ENCODE data around the gene RANBP10.
A peak's percentile ranks its signal among the peaks of the same experiment; 100 is the strongest.

RANBP10 gene

DNA sequence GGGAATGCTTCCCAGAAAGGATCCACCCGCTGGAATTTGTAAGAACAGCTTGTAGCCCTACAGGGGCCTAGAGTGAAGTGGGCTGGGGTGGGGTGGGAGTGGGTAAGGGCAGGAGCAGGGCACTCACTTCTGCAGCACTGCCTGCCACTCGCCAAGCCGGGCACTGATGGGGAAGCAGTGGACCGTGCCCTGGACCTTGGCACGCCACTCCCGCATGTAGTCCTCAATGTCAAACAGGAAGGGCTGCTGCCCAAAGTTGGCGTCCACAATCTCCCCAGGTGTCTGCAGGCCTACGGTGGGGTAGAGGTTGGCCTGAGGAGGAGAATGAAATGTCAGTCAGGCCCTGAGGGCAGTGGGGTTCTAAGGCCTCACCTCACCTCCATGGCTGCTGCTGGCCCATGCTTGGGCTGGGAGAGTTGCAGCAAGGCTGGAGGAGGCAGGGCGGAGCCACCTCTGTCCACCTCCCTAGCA lies 71.6 kb downstream of the RANBP10 start:
- DNase-seq = no peak

DNA sequence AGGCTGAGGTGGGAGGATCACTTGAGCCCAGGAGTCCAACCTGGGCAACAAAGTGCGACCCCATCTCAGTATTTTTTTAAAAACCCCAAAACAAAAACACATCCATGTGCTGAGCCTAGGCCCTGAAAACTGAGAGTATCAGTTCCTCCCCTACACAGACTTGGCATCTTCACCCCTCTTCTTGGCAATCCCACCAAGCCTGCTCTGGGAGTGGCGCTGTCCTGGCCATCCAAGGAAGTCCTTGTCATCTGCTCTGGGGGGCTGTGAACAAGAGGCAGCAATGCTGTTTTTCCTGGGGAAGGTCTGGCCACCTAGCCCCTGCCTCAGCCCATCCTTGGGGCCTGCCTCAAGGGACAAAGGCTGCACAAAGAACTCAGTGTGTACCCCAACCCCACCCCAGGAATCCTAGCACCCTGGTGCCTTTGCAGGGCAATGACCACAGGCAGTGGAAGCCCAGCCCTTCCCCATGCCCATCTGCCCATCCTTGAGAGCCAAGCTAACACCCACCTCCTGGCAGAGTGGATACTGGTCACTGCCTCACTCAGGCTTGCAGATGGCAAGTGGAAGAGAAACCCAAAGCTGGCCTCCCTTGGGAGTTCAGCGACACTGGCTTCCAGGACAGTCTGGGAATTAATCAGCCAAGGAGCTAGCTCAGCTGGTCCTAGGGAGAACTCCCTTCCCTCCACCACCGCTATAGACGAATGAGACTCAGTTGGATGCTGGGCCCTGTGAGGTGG lies 72.5 kb downstream of the RANBP10 start:
- no peak for DNase-seq

- no peak for DNase-seq
Observed at GRCh38 chr16:67731753-67732095, 74.6 kb downstream of the RANBP10 start.

DNA sequence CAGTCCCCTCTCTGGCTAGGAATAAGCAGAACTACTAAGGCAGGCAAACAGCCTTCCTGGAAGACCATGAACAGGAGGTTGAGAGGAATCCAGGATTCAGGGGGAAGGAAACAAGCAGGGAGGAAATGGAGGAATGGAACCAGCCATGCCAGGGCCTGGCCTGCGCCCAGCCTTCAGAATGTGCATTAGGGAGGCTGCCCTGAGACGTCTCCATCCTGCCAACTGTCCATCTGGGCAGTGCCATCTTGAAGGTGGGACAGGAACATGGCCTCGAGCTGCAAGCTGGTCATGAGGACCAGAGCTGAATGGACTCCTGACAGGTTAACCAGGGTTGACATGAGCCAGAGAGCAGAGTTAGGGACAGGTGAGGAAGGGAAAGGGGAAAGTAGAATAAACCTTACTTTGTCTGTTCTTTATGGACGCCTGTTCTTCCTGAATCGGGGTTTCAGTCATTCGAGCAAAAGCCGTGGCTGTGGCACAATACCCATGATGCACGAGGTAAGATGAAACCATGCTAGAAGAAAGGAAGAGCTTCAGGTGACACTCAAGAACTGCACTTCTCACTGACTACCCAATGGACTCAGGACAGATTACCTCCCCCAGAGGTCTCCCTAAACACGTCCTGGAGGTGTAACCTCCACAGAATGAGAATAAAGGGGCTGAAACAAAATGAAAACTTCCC lies 75.1 kb downstream of the RANBP10 start:
- DNase-seq = no peak

GRCh38 chr16:67730326-67730725 lies 76.0 kb downstream of the RANBP10 start:
- no peak for DNase-seq

GRCh38 chr16:67729636-67730248 lies 76.6 kb downstream of the RANBP10 start:
- no peak for DNase-seq

DNA sequence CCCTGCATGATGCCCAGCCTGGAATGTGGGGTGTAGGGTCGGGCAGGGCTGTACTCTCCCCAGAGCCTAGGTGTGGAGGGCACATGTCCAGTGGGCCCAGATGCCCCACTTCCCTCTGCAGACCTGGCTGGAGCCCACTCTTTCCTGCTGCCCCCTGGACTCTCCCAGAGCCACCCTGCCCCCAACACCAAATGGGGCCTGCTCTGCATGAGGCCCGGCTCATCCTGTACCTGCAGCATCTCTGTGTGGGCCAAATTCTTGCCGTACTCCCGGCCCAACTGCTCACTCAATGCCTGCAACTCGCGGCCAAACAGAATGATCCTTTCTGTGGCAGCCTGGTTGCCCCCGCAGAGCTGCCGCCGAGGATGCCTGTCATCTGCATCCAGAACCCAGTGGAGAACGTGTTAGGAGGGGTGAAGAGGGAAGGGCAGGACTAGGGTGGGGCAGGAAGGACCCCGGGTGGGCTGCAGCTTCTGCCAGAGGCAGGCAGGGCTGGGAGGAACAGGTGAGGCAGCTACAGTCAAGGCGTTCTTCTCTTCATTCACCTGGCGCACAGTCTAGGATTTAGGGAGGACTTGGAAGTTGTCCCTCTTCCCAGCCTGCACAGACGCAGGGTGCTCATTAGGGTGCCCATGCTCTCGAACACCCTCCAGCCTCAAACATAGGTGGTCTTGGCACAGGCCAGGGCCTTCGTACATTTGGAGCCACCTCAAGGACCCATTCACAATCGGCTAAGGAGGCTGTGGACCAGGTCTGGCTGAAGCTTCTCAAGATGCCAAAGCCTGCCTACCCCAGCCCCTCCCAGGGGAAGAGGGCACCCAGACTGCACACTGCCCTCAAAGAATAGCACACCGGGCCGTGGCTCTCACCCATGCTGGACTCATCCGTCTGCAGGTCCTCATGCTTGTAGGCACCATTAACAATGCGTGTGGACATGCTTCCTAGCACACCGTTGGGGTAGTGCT lies 78.6 kb downstream of the RANBP10 start:
- DNase-seq = no peak

DNA sequence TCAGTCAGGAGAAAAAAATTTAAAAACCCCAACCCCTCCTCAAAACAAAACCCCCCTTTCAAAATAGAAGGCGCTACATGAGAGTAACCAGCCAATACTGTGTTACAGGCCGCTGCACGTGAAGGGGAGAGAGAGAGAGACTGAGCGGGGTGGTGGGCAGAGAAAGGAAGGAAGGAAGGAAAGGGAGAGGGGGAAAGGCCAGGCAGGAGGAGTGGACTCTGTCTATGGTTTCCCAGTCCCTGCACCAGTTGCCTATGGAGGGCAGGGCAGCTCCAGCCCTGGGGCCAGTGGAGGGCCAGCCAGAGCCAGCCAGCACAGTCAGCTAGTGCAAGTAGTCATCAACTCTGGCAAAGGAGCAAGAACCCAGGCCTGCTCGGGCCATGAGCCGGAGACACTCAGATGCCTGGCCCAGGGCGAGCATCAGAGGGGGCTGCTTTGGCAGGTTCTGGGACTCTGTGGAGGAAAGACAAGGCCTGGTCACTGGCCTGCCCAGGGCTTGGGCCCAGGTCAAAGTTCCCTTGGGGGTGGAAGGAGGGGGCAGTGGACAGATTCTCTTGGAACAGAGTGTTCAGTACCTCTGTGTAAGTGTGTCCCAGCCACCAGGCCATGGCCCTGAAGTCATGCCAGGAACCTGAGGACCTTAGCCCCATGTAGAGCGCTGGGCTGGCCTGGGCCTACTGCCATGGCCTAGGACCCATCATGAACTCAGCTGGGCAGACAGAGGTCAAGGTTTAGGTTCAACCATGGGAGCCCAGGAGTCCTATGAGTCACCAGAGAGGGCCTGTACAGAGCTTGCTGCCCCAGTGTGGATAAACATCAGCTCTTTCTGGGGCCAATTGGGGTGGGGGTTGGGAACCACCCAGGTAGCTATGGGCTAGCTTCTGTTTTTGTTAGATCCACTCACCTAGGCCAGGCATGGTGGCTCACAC lies 80.0 kb downstream of the RANBP10 start:
- no peak for DNase-seq

GRCh38 chr16:67723911-67724305 lies 82.5 kb downstream of the RANBP10 start:
- DNase-seq = no peak

DNA sequence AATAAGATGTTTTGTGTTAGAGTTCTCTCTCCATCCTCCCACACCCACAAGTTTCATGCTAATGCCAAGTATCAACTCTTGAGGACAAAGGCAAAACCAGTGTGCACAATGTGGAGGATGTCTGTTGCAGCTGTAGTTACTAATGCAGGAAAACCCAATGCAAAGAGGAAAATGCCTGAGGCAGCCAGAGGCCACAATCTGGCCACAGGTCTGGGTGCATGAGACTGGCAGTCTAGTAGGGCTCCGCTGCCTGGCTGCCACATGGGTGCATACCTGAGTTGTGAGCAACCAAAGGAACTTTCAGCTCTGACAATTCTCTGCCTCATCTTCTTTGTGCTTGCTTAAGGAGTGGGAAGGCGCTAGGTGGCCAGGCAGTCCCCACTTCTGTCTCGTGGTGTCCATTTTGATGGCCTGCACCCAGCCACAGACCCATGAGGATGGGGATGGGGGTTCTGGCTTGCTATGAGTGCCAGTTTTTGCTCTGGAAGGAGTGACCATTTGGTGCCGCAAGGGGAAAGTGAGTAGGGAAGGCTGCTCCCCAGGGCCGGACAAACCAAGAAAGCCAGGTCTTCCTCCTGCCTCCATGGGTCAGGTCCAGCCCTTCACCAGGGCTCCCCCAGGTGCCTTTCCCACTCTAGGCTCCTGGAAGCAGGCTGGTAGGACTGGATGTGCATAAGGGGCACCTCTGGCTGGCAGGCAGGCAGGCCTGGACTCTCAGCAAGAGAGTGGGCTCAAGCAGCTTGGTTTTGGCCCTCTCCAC lies 83.0 kb downstream of the RANBP10 start:
- DNase-seq = no peak

GRCh38 chr16:67720236-67720635 lies 86.1 kb downstream of the RANBP10 start:
- no peak for DNase-seq

GRCh38 chr16:67719778-67720144 lies 86.6 kb downstream of the RANBP10 start:
- DNase-seq = peak; percentile 8

GRCh38 chr16:67719048-67719777 lies 87.1 kb downstream of the RANBP10 start, which contains the start of gene GFOD2:
TSS of gene GFOD2 (minus strand) at chr16:67719316. CDS start at chr16:67685715, 33,601 bp downstream.
- peak; percentile 69 for DNase-seq

- DNase-seq = no peak
Observed at GRCh38 chr16:67718668-67719047, 87.7 kb downstream of the RANBP10 start.

GRCh38 chr16:67716097-67716496 lies 90.3 kb downstream of the RANBP10 start:
- no peak for DNase-seq

GRCh38 chr16:67714522-67714921 lies 91.8 kb downstream of the RANBP10 start:
- DNase-seq = no peak

DNA sequence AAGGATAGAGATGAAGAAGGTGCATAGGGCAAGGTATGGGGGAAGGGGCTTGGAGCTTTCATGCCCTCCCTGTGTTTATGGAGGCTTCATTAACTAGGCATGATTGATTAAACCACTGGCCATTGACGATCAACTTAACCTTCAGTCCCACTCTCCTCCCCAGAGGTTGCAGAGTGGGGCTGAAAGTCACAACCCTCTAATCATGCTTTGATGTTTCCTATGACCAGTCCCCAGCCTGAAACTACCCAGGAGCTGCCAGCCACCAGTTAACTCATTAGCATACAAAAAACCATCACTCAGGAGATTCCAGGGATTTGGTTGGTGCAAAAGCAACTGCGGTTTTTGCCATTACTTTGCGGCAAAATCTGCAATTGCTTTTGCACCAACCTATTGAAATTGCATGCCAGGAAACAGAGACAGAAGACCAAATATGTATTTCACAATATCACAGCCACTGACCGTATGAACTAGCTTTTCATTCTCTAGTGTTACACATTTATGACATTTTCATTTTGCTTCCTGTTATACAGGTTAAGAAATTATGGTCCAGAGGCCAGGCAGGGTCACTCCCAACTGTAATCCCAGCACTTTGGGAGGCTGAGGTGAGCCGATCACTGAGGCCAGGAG lies 92.6 kb downstream of the RANBP10 start:
- no peak for DNase-seq

DNA sequence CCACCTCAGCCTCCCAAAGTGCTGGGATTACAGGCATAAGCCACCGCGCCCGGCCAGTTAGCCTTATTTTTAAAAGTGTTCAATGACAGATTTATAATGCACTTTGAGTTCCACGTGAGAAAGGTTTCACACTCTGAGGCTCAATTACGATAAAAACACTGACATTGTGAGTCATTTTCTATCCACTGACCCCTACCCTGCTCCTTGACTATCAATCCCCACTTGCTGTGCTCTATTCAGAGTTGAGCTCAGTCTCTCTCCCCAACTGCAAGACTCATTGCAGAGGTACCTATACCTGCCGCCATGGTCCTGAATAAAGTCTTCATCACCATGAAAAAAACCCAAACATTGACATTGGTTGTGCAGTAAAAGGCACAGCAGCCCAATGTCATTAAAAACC lies 95.8 kb downstream of the RANBP10 start:
- no peak for DNase-seq

DNA sequence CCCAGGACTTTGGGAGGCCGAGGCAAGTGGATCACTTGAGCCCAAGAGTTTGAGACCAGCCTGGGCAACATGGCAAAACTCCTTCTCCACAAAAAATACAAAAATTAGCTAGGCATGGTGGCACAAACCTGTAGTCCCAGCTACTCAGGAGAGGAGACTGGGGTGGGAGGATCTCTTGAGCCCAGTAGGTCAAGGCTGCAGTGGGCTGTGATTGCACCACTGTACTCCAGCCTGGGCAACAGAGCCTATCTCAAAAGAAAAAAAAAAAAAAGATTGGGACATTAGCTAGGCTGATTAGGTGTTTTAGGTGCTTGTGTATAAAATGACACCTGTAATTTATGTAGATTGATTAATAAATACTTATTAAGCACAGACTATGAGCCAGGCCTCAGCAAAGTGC lies 97.3 kb downstream of the RANBP10 start:
- DNase-seq = no peak

DNA sequence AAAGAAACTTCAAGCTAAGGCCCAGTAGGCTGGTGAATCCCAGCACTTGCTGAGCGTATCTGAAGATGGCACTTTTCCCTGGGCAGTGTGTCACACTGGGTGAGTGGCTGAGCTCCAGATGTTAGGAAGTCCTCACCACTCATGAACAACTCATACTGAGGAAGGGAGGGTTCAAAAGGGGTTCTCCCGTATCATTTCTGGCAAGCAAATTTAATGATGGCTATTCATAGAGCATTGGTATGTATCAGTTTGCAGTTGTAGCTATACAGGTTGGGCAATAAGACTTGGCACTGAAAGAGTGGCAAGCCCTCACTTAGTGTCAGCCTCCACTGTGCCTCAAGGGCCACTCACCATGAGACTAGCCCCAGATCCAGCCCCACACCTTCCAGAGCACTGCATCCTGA lies 98.0 kb downstream of the RANBP10 start:
- DNase-seq = no peak

Measured in NCI-H2227 treated with DMSO at 0.1 percent for 48 hours (cell line).